Karpas-422 (cell line): Measurements from ENCODE around the gene SEMA5A. TPM values are rescaled to one million over a fixed set of nuclear protein-coding genes. Genes with fewer than 3 reads are reported as not detected.

ENCODE experiments used
- DNase-seq: peaks from one replicate; pipeline ENCODE4 v3.0.0-alpha.2; 2015
- H2AFZ ChIP-seq: fragments of 200-600 bp; sonication (generic); 2 replicates; pipeline ENCODE4 v1.6.1; 2014; ENCODE audit warnings: antibody characterized with exemption, low read length, mixed read lengths
- H3K27ac ChIP-seq: fragments of 200-600 bp; sonication (generic); 2 replicates; pipeline ENCODE4 v1.5.1; 2014; ENCODE audit warnings: mild to moderate bottlenecking, low read length, moderate library complexity
- H3K27me3 ChIP-seq: fragments of 200-600 bp; sonication (generic); 2 replicates; pipeline ENCODE4 v1.6.1; 2014; ENCODE audit warnings: low read length, mixed read lengths
- H3K36me3 ChIP-seq: fragments of 200-600 bp; sonication (generic); 2 replicates; pipeline ENCODE4 v1.6.1; 2014; ENCODE audit warnings: low read length, mixed read lengths; ENCODE audit not compliant: insufficient read depth
- H3K4me1 ChIP-seq: fragments of 200-600 bp; sonication (generic); 2 replicates; pipeline ENCODE4 v1.6.1; 2014; ENCODE audit warnings: mild to moderate bottlenecking, low read length, mixed read lengths
- H3K4me2 ChIP-seq: fragments of 200-600 bp; sonication (generic); 2 replicates; pipeline ENCODE4 v1.6.1; 2014; ENCODE audit warnings: low read length, low read depth, mild to moderate bottlenecking; ENCODE audit not compliant: poor library complexity, severe bottlenecking
- H3K4me3 ChIP-seq: fragments of 200-600 bp; sonication (generic); 2 replicates; pipeline ENCODE4 v1.5.1; 2014; ENCODE audit warnings: mild to moderate bottlenecking, antibody characterized with exemption, low read length, mixed read lengths
- H3K79me2 ChIP-seq: fragments of 200-600 bp; sonication (generic); 2 replicates; pipeline ENCODE4 v1.6.1; 2014; ENCODE audit warnings: mild to moderate bottlenecking, low read length, mixed read lengths
- H3K9ac ChIP-seq: fragments of 200-600 bp; sonication (generic); 2 replicates; pipeline ENCODE4 v1.6.0; 2014; ENCODE audit warnings: low read length
- H3K9me2 ChIP-seq: fragments of 200-600 bp; sonication (generic), shearing (Covaris generic); replicated peaks from 2 replicates; pipeline ENCODE4 v1.6.0; 2014; ENCODE audit warnings: mild to moderate bottlenecking, low read length, moderate library complexity; ENCODE audit not compliant: insufficient read depth
- H3K9me3 ChIP-seq: fragments of 300-700, 200-600 bp; sonication (generic); 2 replicates; pipeline ENCODE4 v1.6.1; 2014; ENCODE audit warnings: low read length, mixed read lengths
- H4K20me1 ChIP-seq: fragments of 200-600 bp; sonication (generic); 2 replicates; pipeline ENCODE4 v1.6.1; 2014; ENCODE audit warnings: mild to moderate bottlenecking, antibody characterized with exemption, low read length, low read depth; ENCODE audit not compliant: insufficient read depth
- total RNA-seq: library from RNA; depleted of rRNA; stranded (reverse); fragments of >200 nt; shearing (Covaris generic); gene quantifications from 2 replicates; pipeline ENCODE4 v1.2.3, GENCODE V29; 2014; ENCODE audit warnings: low replicate concordance

SEMA5A gene
- total RNA-seq, 1 experiment from 2014 or later, result not detected

DNA sequence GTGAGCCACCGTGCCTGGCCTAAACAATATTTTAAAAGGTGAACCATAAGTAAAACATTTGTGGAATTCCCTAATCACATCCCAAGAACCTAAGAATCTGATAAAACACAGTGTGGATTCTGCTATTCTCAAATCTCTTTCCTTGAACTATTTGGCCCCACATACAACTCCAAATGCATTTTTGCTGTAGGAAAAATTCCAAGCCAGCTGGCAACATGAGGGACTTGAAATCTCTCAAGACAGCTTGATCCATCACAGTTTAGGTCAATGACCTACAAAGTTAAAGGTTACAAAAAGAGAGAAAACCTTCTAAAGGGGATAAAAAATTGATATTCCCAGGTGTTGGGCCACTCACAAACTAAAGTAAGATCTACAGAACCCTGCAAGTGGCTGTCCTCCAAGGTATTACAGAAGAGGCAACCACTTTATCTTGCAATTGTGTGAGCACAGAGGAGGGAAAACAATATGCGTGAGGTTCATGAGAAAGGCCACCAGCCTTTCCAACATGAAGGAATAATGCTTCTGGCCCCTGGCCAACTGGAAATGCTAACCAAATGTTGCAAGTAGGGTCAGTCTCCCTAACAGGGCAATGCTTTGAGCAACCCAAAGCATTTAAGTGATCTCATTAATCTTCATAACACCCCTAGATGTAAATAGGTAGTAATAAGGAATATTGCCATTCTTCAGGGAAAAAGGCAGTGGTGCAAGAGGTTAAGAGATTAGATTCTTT, 221.4 kb downstream of the SEMA5A start:
- H3K4me1 ChIP-seq, result no peaks in the 10 kb centered on the region
- H3K4me3 ChIP-seq, result no peak overlapping the region
- no peaks in the 10 kb centered on the region for H3K27me3 ChIP-seq
- peaks cover 8% of the 10 kb centered on the region for H3K9me3 ChIP-seq
- no peaks in the 10 kb centered on the region for H3K79me2 ChIP-seq
- H3K27ac ChIP-seq, result no peak overlapping the region
- DNase-seq, result no peak
- H3K36me3 ChIP-seq, result no peaks in the 10 kb centered on the region
- H2AFZ ChIP-seq, result no peak overlapping the region
- no peak overlapping the region for H3K4me2 ChIP-seq
- H4K20me1 ChIP-seq, result no peaks in the 10 kb centered on the region
- no peaks in the 10 kb centered on the region for H3K9me2 ChIP-seq
- no peak overlapping the region for H3K9ac ChIP-seq

DNA sequence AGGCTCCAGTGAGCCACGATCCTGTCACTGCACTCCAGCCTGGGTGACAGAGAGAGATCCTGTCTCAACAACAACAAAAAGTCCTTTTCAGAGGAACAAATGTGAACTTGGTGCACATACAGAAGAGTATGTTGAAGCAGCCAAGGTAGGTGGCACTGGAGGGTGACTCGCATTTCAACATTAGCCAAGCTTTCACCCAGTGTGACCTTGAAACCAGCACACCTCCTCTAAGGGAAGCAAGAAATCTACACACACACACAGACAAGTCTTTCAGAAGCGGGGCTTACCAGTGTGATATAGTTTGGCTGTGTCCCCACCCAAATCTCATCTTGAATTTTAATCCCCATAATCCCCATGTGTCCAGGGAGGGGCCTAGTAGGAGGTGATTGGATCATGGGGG, 225.2 kb downstream of the SEMA5A start:
- H3K4me1 ChIP-seq, result no peaks in the 10 kb centered on the region
- peaks cover 8% of the 10 kb centered on the region for H3K9me3 ChIP-seq
- no peaks in the 10 kb centered on the region for H3K36me3 ChIP-seq
- H2AFZ ChIP-seq, result no peak overlapping the region
- no peaks in the 10 kb centered on the region for H3K79me2 ChIP-seq
- H3K4me2 ChIP-seq, result no peak overlapping the region
- no peak overlapping the region for H3K4me3 ChIP-seq
- H3K27me3 ChIP-seq, result no peaks in the 10 kb centered on the region
- H3K9me2 ChIP-seq, result no peaks in the 10 kb centered on the region
- no peak for DNase-seq
- no peak overlapping the region for H3K9ac ChIP-seq
- no peaks in the 10 kb centered on the region for H4K20me1 ChIP-seq
- no peak overlapping the region for H3K27ac ChIP-seq

DNA sequence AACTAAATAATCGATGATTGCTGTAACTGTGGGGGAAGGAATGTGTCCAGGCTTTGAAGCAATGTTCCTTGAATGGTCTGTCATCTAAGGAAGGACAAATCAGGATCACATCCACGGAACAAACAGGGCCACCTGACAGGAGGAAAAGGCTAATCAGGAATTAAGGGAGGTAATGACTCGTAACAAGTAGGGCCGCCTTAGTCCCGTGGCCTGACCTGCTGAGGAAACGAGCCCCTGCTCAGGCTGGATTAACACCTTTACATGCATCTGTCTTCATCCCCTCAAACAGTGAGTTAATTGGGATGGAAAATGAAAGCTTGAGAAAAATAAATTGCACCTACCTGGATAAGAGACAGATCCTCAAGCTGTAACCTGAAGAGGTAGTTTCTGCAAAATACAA, 227.8 kb downstream of the SEMA5A start:
- H3K79me2 ChIP-seq, result no peaks in the 10 kb centered on the region
- no peak overlapping the region for H3K27ac ChIP-seq
- H3K27me3 ChIP-seq, result no peaks in the 10 kb centered on the region
- H3K4me1 ChIP-seq, result no peaks in the 10 kb centered on the region
- H3K9me3 ChIP-seq, result peaks cover 6% of the 10 kb centered on the region
- no peaks in the 10 kb centered on the region for H4K20me1 ChIP-seq
- H3K4me3 ChIP-seq, result no peak overlapping the region
- no peak overlapping the region for H2AFZ ChIP-seq
- no peak overlapping the region for H3K9ac ChIP-seq
- no peaks in the 10 kb centered on the region for H3K36me3 ChIP-seq
- no peak for DNase-seq
- H3K9me2 ChIP-seq, result no peaks in the 10 kb centered on the region
- no peak overlapping the region for H3K4me2 ChIP-seq

DNA sequence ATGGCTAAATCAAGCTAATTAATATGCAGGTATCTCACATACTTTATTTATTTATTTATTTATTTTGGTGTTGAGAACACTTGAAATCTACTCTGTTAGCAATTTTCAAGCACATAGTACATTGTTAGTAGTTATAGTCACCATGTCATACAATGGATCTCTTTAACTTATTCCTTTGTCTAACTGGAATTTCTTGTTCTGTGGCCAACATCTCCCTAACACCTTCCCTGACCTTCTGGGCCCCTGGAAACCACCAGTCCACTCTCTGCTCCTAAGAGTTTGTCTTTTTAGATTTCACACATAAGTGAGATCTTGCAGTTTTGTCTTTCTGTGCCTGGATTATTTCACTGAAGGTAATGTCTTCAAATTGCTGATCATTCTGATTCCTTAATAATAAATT, 229.1 kb downstream of the SEMA5A start:
- no peak overlapping the region for H2AFZ ChIP-seq
- H3K4me3 ChIP-seq, result no peak overlapping the region
- no peak for DNase-seq
- no peak overlapping the region for H3K4me2 ChIP-seq
- no peak overlapping the region for H3K9ac ChIP-seq
- H3K4me1 ChIP-seq, result no peaks in the 10 kb centered on the region
- peaks cover 6% of the 10 kb centered on the region for H3K9me3 ChIP-seq
- H3K36me3 ChIP-seq, result no peaks in the 10 kb centered on the region
- no peaks in the 10 kb centered on the region for H3K27me3 ChIP-seq
- no peaks in the 10 kb centered on the region for H4K20me1 ChIP-seq
- no peak overlapping the region for H3K27ac ChIP-seq
- H3K9me2 ChIP-seq, result no peaks in the 10 kb centered on the region
- H3K79me2 ChIP-seq, result no peaks in the 10 kb centered on the region

DNA sequence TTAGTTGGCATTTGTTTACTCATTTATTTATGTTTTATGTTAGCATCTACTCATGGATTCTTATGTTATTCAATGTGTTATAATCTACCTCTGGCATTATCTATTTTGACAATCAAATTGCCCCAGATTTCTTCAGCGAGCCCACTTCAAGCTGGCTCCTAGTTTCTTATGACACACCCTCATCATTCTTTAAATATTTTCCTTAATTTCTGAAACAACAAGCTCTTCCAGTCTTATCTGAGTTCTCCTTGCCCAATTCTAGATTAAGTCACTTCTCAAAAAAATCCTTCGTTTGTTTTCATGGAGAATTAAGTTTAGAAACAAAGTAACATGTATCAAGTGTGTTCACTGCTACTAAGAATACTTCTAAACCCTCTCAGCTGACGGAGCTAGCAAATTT, 229.8 kb downstream of the SEMA5A start:
- Histone ChIP-seq H3K4me2 (no peak overlapping the region), H3K4me3 (no peak overlapping the region), H3K9me2 (no peaks in the 10 kb centered on the region), H3K36me3 (no peaks in the 10 kb centered on the region), H3K27ac (no peak overlapping the region), H3K9me3 (peaks cover 6% of the 10 kb centered on the region), H3K9ac (no peak overlapping the region), H3K4me1 (no peaks in the 10 kb centered on the region), H3K79me2 (no peaks in the 10 kb centered on the region), H3K27me3 (no peaks in the 10 kb centered on the region), H4K20me1 (no peaks in the 10 kb centered on the region), H2AFZ (no peak overlapping the region)
- DNase-seq, result no peak

DNA sequence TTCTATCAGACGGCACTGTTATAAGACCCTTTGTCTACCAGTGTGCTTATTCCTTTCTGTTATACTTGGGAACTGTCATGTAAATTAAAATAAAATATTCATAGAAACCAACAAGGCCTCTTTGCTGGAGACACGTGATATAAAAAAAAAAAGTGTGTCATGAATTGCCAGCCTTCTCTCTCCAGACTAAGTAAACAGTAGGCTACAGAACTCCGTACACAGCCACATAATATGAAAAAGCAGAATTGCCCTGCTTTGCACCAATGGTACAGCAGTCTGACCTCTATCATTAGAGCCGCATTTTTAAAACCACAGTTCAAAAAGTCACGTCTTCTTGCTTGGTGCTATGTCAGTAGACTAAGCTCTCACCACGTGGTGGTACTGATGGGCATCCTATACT, 231.3 kb downstream of the SEMA5A start:
- Histone ChIP-seq H3K9me2 (no peaks in the 10 kb centered on the region), H3K27me3 (no peaks in the 10 kb centered on the region), H3K9me3 (peaks cover 2% of the 10 kb centered on the region), H2AFZ (no peak overlapping the region), H3K27ac (no peak overlapping the region), H3K36me3 (no peaks in the 10 kb centered on the region), H3K79me2 (no peaks in the 10 kb centered on the region), H3K4me1 (no peaks in the 10 kb centered on the region), H3K4me2 (no peak overlapping the region), H3K9ac (no peak overlapping the region), H3K4me3 (no peak overlapping the region), H4K20me1 (no peaks in the 10 kb centered on the region)
- no peak for DNase-seq

DNA sequence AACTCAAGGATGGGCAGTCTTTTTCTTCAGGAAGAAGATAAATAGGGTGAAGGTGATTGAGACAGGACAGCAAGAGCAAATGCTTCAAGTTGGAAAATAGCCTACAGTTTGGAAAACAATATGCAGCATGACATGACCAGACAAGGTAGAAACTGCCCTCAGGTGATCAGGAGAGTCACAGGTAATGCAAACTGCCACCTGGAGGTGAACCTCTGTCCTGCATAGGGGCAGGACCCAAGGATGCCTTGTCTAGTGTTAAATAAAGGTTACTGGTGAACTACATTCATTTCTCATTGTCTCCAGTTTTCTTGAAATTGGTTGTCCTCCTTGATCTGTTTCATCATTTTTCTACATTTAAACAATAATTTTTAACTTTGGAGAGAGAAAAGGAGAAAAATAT, 232.1 kb downstream of the SEMA5A start:
- H4K20me1 ChIP-seq, result no peaks in the 10 kb centered on the region
- no peaks in the 10 kb centered on the region for H3K4me1 ChIP-seq
- H3K27ac ChIP-seq, result no peak overlapping the region
- H3K9me3 ChIP-seq, result peaks cover 2% of the 10 kb centered on the region; the same call in 1 of the 2 replicates
- H3K9ac ChIP-seq, result no peak overlapping the region
- no peaks in the 10 kb centered on the region for H3K36me3 ChIP-seq
- no peaks in the 10 kb centered on the region for H3K9me2 ChIP-seq
- no peaks in the 10 kb centered on the region for H3K79me2 ChIP-seq
- H3K27me3 ChIP-seq, result no peaks in the 10 kb centered on the region
- no peak overlapping the region for H2AFZ ChIP-seq
- H3K4me2 ChIP-seq, result no peak overlapping the region
- H3K4me3 ChIP-seq, result no peak overlapping the region
- no peak for DNase-seq

DNA sequence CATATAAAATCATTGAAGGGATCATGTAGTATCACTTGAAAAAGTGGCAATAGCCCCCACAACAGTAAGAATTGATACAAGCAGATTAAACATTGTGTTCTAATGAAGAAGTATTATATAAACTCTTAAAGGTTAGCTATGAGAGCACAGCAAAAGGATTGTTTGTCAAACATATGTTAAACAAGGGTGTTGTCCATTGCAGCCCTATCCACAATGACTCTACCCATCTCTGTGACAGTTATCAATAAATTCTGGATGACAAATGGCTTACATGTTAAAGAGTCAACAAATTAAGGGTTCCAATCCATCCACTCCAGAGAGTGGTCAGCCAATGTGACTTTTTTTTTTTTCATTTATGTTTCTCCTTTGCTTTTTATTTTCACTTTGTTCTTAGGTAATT, 238.7 kb downstream of the SEMA5A start:
- Histone ChIP-seq H3K4me2 (no peak overlapping the region), H3K9ac (no peak overlapping the region), H3K4me3 (no peak overlapping the region), H2AFZ (no peak overlapping the region), H3K36me3 (no peaks in the 10 kb centered on the region), H3K27me3 (no peaks in the 10 kb centered on the region), H3K9me2 (no peaks in the 10 kb centered on the region), H4K20me1 (no peaks in the 10 kb centered on the region), H3K27ac (no peak overlapping the region), H3K9me3 (no peaks in the 10 kb centered on the region; the same call in 1 of the 2 replicates), H3K4me1 (no peaks in the 10 kb centered on the region), H3K79me2 (no peaks in the 10 kb centered on the region)
- DNase-seq, result no peak
